ENCODE results near the gene GAMT.

GRCh38 chr19:1363599-1363998 lies 37.7 kb downstream of the GAMT start:
- TF ChIP-seq, protein P1, sequence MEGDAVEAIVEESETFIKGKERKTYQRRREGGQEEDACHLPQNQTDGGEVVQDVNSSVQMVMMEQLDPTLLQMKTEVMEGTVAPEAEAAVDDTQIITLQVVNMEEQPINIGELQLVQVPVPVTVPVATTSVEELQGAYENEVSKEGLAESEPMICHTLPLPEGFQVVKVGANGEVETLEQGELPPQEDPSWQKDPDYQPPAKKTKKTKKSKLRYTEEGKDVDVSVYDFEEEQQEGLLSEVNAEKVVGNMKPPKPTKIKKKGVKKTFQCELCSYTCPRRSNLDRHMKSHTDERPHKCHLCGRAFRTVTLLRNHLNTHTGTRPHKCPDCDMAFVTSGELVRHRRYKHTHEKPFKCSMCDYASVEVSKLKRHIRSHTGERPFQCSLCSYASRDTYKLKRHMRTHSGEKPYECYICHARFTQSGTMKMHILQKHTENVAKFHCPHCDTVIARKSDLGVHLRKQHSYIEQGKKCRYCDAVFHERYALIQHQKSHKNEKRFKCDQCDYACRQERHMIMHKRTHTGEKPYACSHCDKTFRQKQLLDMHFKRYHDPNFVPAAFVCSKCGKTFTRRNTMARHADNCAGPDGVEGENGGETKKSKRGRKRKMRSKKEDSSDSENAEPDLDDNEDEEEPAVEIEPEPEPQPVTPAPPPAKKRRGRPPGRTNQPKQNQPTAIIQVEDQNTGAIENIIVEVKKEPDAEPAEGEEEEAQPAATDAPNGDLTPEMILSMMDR (IDR thresholded peaks at IDR 0.05; ENCODE audit: extremely low read depth in 1 of 2, insufficient read depth in 1 of 2, low read depth in 1 of 2, low read length in 2 of 2) = no peak
- no peak for TF ChIP-seq POLR2A (IDR thresholded peaks at IDR 0.05; ENCODE audit: low read depth, low read length)
- TF ChIP-seq POLR2AphosphoS5 (IDR thresholded peaks at IDR 0.05; ENCODE audit: insufficient read depth, low read depth, low read length) = no peak
- TF ChIP-seq MAX (IDR thresholded peaks at IDR 0.05; ENCODE audit: insufficient read depth, insufficient read length) = no peak
